Choroid plexus epithelial cell (primary cell): ENCODE measurements around the gene CHAF1A.

Experiments
- DNase-seq: peaks from one replicate; pipeline ENCODE4 v3.0.0-alpha.2; 2010; ENCODE audit warnings: low read depth
- H3K4me3 ChIP-seq: 2 replicates; pipeline ENCODE4 v1.5.1; 2011; ENCODE audit warnings: low read depth, mild to moderate bottlenecking, control low read depth, low read length, moderate library complexity
- CTCF ChIP-seq: conservative IDR thresholded peaks from 2 replicates; pipeline ENCODE4 v1.5.1; 2011; ENCODE audit warnings: low read depth, mild to moderate bottlenecking, control low read depth, inconsistent platforms, low read length, moderate library complexity

CHAF1A gene

DNA sequence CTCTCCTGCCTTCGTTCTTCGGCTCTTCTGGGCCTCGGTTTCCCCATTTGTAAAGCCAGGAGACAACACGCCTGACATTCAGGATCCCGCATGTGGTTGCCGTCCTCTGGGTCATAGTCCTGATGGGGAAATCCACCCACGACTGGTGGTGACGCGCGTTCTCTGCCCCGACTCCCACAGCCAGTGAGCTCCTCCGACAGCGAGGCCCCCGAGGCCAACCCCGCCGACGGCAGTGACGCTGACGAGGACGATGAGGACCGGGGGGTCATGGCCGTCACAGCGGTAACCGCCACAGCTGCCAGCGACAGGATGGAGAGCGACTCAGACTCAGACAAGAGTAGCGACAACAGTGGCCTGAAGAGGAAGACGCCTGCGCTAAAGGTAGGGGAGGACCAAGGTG, 86.1 kb downstream of the CHAF1A start:
- H3K4me3 ChIP-seq, result no peak overlapping the region
- no peak for DNase-seq
- TF ChIP-seq CTCF, result no peak

- TF ChIP-seq CTCF, result no peak
Observed at GRCh38 chr19:4491446-4491845, 89.0 kb downstream of the CHAF1A start.

DNA sequence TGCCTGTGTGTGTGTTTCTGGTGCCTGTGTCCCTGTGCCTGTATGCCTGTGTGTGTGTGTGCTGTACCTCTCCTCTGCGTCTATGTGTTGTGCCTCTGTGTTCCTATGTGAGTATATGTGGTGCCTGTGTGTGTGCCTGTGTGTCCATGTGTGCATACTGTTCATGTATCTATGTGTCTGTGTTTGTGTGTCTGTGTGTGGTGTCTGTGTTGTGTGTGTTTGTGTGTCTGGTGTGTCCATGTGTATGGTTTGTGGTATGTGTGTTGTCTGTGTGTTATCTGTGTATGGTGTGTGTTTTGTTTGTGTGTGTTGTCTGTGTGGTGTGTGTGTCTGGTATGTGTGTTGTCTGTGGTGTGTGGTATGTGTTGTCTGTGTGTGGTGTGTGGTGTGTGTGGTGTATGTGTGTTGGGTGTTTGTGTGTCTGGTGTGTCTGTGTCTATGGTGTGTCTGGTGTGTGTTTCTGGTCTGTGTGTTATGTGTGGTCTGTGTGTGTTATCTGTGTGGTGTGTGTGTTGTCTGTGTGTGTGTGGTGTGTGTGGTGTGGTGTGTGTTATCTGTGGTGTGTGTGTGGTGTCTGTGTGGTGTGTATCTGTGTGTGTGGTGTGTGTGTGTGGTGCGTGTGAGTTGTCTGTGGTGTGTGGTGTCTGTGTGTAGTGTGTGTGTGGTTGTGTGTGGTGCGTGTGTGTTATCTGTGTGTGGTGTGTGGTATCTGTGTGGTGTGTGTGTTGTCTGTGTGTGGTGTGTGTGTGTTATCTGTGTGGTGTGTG, 90.1 kb downstream of the CHAF1A start:
- no peak overlapping the region for H3K4me3 ChIP-seq
- no peak for DNase-seq
- no peak for TF ChIP-seq CTCF

More at GRCh38 chr19:4491446-4491845, 89.0 kb downstream of the CHAF1A start:
- DNase-seq, result no peak
- no peak overlapping the region for H3K4me3 ChIP-seq
